HG03159 (cell line): Measurements from ENCODE around the gene CSE1L.
"Not testable (repeated sequence)": the region's sequence is repeated elsewhere in the genome, so short reads cannot be mapped to it uniquely, and the experiment has no call there.

Experiments
- ATAC-seq: cut with Tn5 transposase; IDR thresholded peaks from one replicate; pipeline ENCODE4 v1.9.1; 2021; ENCODE audit warnings: mild to moderate bottlenecking, moderate library complexity; ENCODE audit not compliant: unreplicated experiment

The CSE1L gene, protein sequence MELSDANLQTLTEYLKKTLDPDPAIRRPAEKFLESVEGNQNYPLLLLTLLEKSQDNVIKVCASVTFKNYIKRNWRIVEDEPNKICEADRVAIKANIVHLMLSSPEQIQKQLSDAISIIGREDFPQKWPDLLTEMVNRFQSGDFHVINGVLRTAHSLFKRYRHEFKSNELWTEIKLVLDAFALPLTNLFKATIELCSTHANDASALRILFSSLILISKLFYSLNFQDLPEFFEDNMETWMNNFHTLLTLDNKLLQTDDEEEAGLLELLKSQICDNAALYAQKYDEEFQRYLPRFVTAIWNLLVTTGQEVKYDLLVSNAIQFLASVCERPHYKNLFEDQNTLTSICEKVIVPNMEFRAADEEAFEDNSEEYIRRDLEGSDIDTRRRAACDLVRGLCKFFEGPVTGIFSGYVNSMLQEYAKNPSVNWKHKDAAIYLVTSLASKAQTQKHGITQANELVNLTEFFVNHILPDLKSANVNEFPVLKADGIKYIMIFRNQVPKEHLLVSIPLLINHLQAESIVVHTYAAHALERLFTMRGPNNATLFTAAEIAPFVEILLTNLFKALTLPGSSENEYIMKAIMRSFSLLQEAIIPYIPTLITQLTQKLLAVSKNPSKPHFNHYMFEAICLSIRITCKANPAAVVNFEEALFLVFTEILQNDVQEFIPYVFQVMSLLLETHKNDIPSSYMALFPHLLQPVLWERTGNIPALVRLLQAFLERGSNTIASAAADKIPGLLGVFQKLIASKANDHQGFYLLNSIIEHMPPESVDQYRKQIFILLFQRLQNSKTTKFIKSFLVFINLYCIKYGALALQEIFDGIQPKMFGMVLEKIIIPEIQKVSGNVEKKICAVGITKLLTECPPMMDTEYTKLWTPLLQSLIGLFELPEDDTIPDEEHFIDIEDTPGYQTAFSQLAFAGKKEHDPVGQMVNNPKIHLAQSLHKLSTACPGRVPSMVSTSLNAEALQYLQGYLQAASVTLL

DNA sequence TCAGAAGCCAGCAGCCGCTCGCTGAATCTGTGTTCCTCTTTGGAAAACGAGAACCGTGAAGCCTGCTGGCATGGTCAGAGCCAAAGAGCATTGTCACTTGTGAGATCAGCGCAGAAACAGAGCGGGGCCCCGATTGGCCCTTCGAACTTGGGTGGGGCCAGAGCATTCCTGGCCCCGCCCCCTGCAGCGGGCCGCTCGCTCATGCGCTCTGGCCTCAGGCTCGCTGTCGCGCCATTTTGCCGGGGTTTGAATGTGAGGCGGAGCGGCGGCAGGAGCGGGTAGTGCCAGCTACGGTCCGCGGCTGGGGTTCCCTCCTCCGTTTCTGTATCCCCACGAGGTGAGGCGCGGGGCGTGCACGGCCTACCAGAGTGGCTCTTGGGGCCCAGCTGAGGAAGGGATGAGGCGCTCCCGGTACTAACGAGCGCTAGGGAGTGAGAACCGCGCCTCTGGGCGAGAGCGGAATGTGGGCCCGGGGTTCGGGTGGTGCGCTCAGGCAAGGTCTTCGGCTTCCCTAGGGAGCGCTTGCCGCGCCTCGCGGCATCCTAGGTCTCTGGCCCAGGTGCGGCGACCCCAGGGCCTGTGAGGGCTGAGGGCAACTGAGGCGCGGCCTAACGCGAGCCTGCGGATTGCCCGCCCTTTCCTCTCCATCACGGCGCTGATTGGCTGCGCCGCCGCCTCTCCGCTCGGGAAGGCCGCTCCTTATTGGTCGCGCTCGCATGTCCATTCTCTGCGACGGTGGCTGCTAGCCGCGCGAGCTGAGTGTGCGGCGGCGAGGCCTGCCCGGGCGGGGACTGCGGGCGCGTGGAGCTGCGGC lies at the start of gene CSE1L:
TSS of gene CSE1L (plus strand) at position 226 of the 814 bp plus-strand sequence. CDS start 12,152 bp downstream, outside the sequence.
- peak; percentile 85 for ATAC-seq

DNA sequence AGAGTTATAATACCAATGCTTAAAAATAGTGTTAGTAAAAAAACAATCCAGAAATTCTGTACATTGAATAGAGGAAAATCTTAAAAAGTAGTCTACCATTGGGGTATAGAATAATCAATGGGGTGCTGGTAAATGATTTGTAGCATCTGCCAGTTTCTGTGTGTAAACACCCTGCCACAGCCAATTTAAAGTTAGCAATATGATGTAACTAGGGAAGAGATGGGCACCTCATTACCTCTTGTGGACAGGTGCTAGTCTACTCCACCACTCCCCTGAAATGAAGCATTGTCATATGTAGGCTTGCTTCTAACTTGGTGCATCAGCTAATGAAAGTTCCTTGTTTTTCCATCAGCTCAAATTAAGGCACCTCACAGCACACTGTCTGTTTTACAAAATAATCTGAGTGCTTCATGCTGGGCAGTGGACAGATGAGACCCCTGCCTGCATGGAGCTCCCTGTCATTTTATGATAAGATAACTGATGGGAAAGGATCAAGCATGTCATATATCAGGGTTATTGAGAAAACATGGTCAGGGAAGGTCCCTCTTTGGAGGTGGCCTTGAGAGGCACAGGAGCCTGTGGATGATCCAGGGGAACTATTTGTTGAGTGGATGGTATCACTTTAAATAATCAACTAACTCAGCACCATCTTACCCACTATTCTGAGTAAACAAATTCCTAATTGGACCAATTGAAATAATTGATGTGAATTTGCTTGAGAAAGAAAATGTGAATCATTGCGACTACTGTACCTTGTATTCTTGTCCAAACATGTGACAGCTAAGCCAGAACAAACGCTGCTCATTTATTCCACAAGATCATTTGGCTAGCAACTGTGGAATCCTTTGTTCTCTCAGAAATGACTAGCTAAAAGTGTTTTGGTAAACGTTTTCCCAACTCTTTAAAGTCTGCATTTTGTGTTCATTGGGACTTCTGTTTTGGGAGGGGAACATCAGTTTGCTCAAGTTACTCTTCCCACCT lies 45.9 kb upstream of the CSE1L start:
- no peak for ATAC-seq

DNA sequence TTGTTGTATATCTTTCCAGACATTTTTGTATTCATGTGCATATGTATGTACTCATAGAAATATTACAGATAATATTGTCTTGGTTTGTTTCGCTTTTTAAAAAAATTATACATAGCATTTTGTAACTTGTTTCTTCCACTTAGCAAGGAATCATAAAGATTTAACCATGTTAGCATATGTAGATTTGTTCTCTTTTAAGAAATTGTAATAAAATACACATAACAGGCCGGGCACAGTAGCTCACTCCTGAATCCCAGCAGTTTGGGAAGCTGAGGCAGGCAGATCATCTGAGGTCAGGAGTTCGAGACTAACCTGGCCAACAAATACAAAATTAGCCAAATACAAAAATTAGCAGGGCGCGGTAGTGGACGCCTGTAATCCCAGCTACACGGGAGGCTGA lies 44.4 kb upstream of the CSE1L start:
- ATAC-seq, result no peak

DNA sequence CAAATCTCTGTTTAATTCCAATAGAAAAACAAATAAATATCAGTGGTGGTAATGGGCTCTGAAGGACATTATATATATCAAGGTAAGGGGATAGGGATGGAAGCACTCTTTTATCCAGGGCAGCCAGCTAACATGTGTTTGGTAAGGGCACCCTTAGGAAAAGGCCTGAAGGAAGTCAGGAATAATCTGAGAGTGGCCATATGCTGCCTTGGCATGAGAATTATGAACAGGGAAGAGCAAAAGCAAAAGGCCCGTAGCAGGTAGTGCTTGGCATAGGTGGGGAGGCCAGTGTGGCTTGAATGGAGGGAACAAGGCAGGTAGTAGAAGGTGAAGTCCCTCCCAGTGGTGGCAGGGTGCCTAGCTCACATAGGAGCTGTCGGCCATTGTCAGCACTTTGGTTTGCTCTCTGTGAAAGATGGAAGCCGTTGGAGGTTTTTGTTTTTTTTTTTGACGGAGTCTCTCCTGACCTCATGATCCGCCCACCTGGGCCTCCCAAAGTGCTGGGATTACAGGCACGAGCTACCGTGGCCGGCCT lies 39.6 kb upstream of the CSE1L start:
- ATAC-seq, result no peak

DNA sequence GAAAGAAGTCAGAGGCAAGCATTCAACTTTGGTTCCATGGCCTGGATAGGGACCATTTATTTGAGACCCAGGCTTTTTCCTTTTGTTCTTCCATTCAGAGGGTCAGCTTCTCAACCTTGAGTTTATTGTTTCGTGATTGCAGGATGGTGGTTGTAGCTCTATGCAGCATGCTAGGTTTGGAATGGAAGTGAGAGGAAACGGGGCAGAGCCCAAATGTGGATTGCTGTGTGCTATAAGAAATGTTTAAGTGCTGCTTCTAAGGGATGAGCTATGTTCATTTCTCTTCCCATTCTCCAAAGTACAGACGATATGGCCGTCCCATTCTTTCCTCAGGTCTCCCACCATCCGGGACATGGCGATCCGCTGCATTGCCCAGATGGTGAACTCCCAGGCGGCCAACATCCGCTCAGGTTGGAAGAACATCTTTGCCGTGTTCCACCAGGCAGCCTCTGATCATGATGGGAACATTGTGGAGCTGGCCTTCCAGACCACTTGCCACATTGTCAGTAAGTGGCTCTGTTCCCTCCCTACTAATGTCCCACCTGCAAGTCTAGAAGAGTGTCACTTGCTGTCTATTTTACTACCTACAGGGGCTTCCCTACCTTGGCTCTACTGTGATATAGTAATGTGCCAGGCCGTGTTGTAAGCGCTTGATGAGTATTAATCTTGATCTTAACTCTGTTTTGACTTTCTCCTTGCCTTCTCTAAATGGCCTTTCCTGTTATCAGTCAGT lies 36.0 kb upstream of the CSE1L start:
- no peak for ATAC-seq

DNA sequence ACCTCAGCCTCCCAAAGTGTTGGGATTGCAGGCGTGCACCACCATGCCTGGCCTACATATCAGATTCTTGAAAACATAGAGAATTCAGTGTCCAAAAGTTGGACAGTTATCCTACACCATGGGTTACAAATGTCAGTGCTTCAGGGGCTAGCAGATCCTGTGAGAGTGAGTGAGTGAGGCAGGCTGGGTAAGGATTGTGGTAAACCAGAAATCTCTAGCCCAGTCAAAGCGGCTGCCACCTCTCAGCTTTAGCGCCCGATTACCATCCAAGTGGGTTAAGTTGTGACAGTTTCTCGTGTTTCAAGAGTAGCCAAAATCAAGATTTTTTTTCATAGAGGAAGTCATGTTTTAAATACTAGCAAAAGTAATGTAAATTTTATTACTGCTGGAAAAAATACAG lies 21.9 kb upstream of the CSE1L start:
- no peak for ATAC-seq

DNA sequence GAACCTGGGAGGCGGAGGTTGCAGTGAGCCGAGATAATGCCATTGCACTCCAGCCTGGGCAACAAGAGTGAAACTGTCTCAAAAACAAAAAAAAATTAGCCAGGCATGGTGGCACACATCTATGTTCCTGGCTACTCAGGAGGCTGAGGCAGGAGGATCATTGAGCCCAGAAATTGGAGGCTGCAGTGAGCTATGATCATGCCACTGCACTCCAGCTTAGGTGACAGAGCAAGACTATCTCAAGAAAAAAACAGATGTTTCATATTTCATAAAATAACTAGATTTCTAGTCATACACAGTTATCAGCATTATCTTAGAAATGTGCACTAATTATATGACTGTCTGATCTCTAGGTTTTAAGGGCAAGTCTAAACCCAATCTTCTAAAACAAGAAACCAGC lies 17.9 kb upstream of the CSE1L start:
- not testable (repeated sequence) for ATAC-seq

DNA sequence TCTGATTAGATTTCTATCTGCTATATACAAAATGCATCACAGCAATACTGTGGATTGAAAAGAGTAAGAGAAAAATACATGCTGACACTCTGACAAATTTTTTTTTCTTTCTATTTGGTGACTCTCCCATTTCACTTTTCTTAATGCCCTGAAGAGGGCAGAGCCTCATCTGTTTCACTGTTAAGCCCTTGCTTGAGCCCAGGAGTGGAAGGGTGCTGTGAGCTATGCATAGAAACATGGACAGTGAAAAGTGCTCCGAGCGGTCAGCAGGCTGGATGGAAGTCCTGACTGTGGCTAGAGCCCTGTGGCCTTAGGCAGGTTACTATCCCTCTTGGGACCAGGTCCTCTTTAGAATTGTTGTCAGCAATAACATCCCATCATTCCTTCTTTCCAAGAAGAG lies 17.4 kb upstream of the CSE1L start:
- ATAC-seq, result no peak

DNA sequence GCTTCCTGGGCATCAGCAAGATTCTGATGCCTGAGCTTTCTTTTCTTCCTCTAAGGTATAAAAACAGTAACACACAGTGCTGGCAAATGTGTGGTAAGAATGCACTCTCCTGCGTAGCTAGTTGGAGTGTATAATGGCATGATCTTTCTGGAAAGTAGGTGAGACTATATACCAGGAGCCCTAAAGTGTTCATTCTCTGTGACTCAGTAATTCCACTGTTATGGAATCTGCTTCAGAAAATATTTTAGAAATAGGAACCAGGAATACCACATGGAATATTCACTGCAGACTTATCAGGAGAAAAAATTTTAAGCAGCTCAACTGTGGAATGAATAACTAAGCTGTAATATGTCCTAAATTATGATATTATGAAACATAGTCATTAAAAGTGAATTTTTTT lies 16.9 kb upstream of the CSE1L start:
- ATAC-seq, result no peak

DNA sequence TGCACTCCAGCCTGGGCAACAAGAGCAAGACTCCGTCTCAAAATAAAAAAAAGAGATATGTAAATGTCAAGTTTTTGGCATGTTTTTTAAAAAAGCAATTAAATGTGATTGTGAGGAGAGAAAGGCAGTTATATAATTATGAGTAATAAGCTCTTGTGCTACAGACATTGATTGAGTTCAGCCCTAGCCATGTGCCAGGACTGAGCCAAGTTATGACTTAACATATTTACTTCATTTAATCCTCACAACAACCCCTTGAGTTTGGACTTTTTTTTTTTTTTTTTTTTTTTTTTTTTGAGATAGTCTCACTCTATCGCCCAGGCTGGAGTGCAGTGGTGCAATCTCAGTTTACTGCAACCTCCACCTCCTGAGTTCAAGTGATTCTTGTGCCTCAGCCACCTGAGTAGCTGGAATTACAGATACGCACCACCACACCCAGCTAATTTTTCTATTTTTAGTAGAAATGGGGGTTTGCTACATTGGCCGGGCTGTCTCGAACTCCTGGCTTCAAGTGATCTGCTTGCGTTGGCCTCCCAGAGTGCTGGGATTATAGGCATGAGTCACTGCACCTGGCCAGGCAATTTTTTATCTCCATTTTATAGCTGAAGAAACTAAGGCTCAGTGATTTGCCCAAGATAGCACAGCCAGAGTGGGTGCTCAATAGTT lies 15.0 kb upstream of the CSE1L start:
- no peak for ATAC-seq

DNA sequence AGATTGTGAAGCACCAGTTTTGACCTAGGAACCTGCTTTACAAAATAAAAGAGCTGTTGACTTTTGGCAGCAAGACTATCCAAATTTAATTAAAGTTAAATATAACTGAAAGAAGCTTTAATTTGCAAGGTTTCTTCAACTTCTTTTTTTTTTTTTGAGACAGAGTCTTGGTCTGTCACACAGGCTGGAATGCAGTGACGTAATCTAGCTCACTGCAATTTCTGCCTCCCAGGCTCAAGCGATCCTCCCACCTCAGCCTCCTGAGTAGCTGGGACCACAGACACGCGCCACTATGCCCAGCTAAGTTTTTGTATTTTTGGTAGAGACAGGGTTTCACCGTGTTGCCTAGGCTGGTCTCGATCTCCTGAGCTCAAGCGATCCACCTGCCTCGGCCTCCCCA lies 13.7 kb upstream of the CSE1L start:
- no peak for ATAC-seq

DNA sequence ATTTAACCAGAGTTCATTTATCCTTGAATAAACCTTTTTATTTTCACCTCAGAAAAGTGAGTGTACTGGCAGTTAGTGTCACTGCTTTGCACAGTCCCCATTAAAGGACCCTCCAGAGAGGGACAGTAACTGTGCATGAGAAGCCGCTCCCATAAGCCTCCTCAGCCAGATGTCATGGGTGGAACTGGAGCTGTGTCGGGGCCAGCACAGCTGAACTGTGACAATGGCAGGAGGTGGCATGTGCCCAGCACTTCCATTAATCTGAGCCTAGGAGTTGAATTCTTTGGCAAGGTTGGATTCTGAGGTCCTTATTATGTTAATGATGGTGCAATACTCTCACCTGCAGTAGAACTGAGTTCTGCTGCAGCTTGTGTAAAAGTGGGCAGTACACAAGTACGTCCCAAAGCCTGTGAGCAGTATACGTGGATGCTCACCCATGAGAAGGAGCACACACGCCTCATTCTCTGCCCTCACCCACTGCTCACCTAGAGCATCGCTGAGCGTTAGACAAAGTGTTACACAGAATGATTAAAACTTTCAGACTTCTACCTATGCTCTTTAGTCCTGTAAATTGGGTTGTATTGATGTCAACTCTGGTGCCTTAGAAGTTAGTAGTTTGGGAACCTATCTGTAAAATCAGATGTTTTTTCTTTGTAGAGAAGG lies 11.9 kb upstream of the CSE1L start:
- no peak for ATAC-seq

DNA sequence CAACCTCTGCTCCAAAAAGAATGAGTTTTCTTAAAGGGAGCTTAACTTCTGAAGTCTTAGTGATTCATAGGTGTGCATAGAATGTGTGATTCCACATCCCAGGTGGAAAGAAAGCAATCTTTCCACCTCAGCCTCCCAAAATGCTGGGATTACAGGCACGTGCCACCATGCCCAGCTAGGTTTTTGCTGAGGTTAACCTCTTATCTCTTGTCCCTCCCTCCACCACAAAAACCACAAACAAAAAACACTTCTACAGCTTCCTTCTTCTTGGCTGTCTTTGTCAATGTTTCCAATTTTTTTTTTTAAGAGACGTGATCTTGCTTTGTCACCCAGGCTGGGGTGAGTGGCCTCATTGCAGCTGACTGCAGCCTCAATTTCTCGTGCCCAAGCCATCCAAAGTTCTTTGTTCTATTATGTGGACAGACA lies 8.1 kb upstream of the CSE1L start:
- no peak for ATAC-seq

DNA sequence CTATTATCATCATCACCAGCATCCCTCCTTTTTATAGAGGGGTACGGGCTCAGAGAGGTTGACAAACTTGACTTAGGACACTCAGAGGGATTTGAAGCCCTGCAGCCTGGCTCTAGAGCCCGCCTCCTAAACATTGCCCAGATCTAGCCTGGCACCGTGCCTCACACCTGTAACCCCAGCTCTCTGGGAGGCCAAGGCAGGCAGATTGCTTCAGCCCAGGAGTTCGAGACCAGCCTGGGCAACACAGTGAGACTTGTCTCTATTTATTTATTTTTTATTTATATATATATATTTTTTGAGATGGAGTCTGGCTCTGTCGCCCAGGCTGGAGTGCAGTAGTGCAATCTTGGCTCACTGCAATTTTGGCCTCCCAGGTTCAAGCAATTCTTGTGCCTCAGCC lies 6.3 kb upstream of the CSE1L start:
- no peak for ATAC-seq

DNA sequence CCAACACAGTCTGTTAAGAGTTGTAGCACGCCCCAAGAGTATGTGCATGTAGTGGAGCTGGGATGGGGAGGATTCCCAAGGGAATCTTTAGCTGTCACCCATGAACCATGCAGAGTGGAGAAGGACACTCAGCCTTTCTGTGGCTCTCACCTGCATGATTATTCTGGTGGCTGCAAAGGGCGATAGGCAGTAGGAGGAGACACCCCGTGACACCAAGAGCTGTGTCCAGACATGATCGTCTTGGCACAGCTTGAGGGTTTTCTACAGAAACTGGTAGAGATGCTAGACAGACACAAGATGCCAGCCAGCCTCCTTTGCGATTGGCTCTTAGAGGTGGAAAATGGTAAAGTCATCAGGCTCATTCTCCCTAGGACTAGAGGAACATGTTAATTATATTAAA lies 3.1 kb upstream of the CSE1L start:
- no peak for ATAC-seq

DNA sequence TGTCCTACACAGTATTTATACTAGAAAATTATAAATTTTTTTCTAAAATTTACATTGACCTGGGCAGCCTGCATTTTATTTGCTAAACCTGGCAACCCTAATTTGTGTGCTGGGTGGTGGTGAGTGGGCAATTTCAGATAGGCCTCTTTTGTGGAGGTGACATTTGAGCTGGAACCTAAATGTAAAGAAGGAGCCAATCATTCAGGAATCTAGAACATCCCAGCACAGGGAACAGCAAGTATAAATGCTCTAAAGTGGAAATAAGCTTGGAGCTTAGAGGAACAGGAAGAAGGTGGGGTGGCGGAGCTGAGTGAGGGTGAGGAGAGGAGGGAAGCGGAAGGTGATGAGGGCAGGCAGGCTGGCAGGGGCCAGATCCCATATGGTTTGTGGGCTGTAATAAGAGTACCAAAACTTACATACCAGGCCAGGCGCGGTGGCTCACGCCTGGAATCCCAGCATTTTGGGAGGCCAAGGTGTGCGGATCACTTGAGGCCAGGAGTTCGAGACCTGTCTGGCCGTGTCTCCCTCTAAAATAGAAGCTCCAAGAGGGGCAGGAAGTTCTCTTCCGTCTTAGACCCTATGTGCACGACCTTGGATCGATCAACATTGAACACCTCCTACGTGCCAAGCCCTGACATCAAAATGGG lies 549 bp upstream of the CSE1L start:
- no peak for ATAC-seq

DNA sequence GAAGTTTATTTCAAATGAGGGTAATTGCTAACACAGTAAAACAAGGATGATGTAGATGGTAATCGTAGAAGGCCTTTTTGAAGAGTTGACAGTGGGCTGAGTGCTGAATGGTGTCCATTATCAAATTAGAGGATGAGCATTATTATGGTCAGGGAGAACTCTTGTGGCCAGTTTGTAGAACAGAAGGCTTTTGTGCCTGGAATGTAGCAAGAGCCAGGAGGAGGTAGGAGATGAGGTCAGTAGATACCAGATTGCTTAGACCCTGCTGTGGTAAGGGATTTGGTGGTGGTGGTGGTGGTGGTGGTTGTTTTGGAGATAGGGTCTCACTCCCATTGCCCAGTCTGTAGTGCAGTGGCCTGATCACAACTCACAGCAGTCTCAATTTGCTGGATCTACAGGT lies 6.2 kb downstream of the CSE1L start:
- no peak for ATAC-seq
